Left kidney (tissue), 2 donors: ENCODE results near the gene GOSR2. TPM values are rescaled to one million over a fixed set of nuclear protein-coding genes. Genes with fewer than 3 reads are reported as not detected.
A peak's percentile ranks its signal among the peaks of the same experiment; 100 is the strongest.
"Not testable (repeated sequence)": the region's sequence is repeated elsewhere in the genome, so short reads cannot be mapped to it uniquely, and the experiment has no call there.

Source experiments
- DNase-seq: peaks from one replicate; pipeline ENCODE4 v3.0.0-alpha.2; 2013
- polyA plus RNA-seq: library from polyadenylated mRNA; unstranded; fragments of 120-200 nt; gene quantifications from one replicate; pipeline ENCODE4 v1.2.1, GENCODE V29; 2013; ENCODE audit not compliant: insufficient read length

The GOSR2 gene
- polyA plus RNA-seq, 1 donor, result 66.0 TPM

GRCh38 chr17:46890638-46891037 is 32.3 kb upstream of the GOSR2 start:
- DNase-seq, result no peak

DNA sequence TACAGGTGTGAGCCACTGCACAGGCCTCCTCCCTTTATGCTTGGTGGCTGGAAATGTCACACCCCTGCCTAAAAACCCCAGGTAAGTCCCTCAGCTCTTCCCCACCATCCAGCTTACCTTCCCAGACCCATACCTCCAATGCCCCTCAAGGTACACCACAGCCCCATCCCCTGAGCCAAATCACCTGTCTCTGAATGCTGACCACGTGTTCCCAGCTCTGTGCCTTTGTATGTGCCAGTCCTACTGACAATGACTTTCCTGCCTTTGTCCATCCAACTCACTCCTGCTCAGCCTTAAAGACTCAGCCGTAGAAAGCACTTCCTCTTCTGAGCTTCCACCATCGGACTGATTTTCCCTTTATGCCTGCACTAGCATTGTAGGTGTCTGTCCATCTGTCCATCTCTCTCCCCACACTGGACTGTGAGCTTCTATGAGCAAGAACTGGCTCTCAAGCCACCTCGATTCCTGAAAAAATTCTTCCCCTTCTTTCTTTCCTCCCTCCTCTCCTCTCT is 30.7 kb upstream of the GOSR2 start:
- no peak for DNase-seq

DNA sequence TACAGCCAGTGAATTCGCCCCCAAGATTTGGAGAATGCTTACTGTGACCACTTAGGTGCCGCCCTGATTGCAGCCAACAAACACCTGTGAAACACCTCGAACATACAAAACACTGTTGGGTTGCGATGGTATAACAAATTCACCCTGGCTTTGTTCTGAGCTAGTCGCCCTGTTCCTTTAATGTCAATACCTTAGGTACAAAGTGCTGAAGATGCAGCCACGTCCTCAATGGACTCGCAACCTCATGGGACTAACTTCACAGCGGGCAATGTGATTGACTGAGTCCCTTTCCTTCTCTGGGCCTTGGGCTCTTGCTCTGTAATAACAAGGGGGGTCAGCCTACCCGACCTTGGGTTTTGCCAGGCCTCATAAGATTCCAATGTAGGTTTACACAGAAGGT is 28.9 kb upstream of the GOSR2 start:
- no peak for DNase-seq

GRCh38 chr17:46894476-46895151 is 28.3 kb upstream of the GOSR2 start:
- DNase-seq, result peak; percentile 38

DNA sequence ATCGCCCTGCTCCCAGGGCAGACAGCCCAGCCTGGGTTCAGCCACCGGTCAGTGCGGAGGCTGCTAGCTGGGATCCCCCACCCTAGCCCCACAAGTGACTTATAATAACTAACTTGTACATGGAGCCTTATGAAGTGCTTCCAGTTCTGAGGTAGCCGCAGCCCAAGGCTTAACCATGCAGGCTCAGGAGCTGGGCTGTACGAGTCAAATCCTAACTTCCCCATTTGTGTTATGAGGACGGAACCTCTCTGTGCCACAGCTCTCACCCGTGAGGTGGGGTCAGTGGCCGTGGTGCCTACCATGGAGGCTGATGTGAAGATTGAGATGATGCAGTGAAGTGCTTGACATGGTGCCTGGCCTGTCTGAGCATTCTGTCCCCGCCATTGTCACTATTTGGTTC is 27.8 kb upstream of the GOSR2 start:
- DNase-seq, result no peak

- DNase-seq, result no peak
Measured at GRCh38 chr17:46896991-46897390, 26.0 kb upstream of the GOSR2 start.

DNA sequence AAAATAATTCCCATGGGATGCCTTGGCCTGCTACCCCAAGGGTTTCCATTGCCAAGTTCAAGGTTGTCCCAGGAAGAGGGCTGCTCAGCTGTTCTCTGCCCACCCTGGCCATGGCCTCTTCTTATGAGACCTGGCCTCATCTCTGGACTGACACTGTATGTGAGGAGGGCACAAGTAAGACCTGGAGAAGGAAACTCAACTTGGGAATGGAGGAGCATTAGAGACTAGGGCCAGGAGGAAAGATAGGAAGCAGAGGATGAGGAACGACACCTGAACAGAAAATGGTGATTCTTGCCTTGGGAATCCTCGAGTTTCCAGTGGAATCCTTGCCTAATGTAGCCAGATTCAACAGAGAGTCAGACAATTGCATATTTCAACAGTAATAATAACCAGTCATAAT is 24.6 kb upstream of the GOSR2 start:
- DNase-seq, result no peak

- no peak for DNase-seq
Measured at GRCh38 chr17:46898860-46899259, 24.1 kb upstream of the GOSR2 start.

DNA sequence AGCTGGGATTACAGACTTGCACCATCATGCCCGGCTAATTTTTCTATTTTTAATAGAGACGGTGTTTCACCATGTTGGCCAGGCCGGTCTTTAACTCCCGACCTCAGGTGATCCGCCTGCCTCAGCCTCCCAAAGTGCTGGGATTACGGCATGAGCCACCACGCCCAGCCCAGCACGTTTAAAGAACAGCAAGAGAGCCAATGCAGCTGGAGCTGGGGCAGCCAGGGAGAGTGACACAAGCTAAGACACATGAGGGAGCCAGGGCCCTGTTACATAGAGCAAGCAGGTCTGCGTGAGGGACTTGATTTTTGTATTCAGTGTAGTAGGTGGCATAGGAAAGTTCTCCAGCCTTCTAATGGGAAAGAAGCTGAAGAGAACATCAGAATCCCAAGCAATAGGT is 21.7 kb upstream of the GOSR2 start:
- no peak for DNase-seq

GRCh38 chr17:46903762-46904672 is 18.9 kb upstream of the GOSR2 start:
- DNase-seq, result no peak

DNA sequence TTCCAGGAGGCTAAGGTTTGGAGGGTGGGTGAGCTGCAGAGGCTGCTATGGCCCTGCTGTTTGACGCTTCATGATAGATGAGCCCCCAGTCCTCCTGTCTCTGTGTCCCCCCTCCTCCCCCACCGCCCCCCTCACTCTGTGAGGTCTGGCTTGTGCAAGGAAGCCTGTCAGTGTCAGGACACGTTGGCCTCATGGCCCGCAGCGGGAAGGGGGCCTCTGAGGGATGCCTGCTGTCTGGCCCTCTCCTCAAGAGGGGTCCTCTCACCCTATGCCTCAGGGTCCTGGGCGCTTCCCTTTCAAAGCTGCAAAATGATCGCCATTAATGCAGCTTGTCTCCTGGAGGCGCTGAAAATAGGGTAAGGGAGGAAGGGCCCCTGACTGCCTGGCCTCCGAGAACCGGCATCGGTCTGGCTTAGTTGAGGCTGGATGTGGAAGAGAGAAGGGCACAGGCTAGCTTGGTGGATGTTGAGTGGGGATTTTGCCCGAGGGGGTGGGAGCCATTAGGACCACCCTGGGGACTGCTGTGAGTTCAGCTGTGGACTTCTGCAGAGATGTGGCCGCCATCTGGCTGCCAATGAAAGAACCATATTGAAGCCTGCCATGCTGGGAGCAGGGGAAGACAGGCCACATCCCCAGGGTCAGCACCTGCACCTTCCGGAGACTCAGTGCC is 14.8 kb upstream of the GOSR2 start:
- no peak for DNase-seq

GRCh38 chr17:46910179-46910927 is 12.6 kb upstream of the GOSR2 start:
- no peak for DNase-seq

- DNase-seq, result no peak
Measured at GRCh38 chr17:46911311-46911710, 11.6 kb upstream of the GOSR2 start.

GRCh38 chr17:46915596-46915995 is 7.4 kb upstream of the GOSR2 start:
- DNase-seq, result no peak

DNA sequence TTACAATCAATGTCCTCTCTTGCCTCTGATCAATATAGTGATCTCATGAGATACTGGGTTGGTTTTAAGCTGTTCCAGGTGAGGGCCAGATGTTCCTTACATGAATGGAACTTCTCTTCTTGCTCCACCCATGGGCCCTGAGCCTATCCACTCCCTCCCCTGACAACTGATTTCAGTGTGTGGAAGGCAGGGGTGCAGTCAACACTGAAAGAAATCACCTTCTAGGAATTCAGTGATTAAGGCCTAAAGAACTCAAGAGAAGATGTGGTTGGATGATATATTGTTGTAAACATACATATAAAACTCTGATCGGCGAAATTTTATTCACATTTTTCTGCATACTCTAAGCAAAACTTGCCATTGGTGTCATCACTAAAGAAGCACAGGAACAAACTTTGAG is 6.7 kb upstream of the GOSR2 start:
- DNase-seq, result no peak

- no peak for DNase-seq
Measured at GRCh38 chr17:46916623-46917022, 6.3 kb upstream of the GOSR2 start.

- no peak for DNase-seq
Measured at GRCh38 chr17:46917041-46917440, 5.9 kb upstream of the GOSR2 start.

DNA sequence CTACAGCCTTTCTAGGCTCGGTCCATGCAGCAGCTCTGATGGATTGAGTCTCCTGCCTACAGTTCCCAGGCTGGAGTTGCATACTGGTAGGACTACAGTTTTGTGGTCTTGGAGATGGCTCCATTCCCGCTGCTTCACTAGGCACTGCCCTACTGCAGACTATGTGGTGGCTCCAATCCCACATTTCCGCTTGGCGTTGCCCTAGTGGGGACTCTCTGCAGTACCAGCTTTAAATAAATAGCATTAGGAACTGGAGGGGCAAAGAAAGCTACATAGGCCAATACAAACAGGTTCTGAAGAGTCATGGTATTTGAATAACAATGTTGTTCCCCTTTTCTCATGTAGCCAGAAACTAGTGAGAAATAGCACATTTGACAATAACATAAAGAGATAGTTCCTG is 5.4 kb upstream of the GOSR2 start:
- DNase-seq, result no peak

- DNase-seq, result not testable (repeated sequence)
Measured at GRCh38 chr17:46921962-46922361, 998 bp upstream of the GOSR2 start.

DNA sequence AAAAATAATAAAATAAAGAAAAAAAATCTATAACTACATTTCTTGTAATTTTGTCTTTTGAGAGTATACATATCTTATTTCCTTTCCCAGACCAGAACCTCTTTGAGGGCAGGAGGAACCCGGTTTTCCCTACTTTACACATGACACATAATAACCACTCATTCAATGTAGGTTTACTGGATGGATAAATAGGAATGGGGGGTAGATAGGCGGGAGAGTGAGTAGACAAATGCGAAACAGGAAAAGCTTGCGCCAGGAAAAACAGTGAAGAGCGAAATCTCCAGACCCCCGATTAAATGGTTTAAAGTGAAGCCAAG is 515 bp upstream of the GOSR2 start:
- DNase-seq, result no peak

- no peak for DNase-seq
Measured at GRCh38 chr17:46925185-46925868, 2.4 kb downstream of the GOSR2 start.
